ENCODE measurements around the gene SLC27A1.
"Not testable (repeated sequence)": the region's sequence is repeated elsewhere in the genome, so short reads cannot be mapped to it uniquely, and the experiment has no call there.

SLC27A1 gene

DNA sequence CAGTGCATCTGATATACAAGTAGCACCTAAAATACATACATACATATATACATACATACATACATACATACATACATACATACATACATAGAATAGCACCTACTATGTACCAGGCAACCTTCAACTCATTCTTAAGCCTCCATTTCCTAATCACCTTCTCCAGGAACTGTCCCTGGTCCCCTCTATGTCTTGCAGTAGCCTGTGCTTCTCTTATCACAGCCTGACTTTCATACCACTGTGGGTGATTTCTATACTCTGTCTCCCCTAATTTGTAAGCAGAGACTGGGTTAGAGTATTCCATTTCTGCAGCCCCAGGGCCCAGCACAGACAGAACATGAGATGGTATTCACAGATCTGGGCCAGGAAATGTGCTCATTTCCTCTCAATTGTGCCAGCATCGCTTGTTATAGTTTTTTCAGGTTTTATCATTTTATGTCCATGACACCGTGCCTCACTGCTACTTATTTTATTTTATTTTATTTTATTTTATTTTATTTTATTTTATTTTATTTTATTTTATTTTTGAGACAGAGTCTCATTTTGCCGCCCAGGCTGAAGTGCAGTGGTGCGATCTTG lies 70.9 kb downstream of the SLC27A1 start:
- no peak for DNase-seq

DNA sequence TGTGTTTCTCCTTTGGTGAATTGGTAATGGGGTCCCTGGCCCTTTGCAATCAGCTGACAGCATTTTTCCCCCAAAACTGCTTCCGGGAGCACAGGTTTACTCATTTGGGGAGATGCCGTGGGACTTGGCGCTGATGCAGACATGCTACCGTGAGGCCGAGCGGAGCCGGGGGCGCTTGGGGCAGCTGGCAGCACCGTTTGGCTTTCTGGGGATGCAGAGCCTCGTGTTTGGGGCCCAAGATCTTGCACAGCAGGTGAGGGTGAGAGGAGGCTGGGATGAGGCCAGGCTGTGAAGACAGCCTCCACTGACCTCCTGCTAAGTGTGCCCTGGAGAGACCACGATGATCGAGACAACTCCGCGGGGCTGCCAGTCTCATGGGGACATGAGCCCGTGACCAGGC lies 71.7 kb downstream of the SLC27A1 start:
- no peak for DNase-seq

DNA sequence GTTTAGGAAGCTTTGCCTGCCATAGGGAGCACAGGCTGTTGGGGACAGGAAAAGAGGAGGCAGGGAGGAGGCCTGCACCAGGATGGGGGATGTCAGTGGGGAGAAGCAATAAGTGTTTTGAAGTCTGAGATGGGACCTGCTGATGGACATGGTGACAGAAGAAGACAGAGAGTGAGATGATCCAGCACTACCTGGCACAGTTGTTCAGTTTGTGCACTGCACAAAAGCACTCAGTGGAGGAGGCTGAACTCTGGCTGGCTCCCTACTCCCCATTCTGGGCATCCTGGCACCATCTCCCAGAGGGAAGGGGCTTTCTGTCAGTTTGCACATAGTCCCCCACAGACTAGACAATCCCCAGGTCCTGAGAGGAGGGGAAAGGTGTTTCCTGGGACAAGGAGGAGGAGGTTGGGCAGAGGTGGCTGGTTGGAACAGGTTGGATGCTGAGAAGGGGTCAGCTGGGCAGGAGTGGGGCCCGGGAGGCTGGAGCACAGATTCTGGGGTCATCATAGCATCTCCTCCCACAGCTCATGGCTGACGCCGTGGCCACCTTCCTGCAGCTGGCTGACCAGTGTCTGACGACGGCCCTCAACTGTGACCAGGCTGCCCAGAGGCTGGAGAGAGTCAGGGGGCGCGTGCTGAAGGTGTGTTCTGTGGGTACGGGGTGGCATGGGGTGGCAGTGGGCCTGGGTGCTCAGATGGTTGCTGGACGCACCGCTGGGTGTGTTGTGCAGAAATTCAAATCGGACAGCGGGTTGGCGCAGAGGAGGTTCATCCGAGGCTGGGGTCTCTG lies 72.7 kb downstream of the SLC27A1 start:
- no peak for DNase-seq

DNA sequence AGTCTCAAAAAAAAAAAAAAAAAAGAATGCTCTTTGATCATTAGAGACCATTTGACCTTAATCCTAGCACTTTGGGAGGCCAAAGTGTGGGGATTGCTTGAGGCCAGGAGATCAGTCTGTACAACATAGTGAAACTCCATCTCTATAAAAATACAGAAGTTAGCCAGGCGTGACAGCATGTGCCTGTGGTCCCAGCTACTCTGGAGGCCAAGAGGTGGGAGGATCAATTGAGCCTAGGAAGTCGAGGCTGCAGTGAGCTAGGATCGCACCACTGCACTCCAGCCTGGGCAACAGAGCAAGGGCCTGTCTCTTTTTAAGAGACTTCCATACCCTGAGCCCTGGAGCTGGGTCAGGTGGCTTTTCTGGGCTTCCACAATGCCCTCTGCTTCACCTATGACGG lies 73.7 kb downstream of the SLC27A1 start:
- no peak for DNase-seq

DNA sequence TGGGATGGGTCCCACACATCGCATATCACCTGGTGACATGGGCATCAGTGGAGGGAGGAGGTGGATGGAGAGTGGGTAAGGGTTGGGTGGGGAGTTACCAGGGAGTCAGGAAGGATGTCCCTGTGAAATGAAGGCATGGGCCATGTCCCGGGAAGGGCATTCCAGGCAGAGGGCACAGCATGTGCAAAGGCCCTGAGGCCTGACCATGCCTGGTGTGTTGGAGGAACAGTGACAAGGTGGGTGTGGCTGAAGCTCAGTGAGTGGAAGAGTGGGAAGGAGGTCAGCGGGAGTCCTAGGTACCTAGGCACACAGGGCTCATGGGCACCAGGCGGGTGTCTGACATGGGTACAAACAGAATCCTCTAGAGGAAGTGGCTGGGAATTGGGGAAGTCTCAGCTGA lies 74.1 kb downstream of the SLC27A1 start:
- DNase-seq = no peak

DNA sequence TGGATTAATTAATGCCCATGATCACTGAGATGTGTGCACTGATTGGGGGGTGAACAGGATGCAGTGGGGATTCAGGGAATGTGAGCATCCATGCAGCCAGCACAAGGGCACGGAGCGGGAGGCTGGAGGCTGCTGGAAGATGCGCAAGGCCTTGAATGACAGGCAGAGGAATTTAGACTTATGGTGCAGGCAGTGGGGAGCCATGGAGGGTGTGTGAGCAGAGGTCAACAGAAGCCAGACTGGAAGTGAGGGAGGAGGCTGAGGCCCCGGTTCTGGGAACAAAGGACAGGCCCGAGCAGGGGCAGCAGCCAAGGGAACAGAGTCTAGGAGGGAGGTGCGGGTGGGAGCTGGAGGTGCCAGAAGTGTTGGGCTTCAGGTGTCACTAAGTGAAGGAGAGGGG lies 77.8 kb downstream of the SLC27A1 start:
- no peak for DNase-seq

DNA sequence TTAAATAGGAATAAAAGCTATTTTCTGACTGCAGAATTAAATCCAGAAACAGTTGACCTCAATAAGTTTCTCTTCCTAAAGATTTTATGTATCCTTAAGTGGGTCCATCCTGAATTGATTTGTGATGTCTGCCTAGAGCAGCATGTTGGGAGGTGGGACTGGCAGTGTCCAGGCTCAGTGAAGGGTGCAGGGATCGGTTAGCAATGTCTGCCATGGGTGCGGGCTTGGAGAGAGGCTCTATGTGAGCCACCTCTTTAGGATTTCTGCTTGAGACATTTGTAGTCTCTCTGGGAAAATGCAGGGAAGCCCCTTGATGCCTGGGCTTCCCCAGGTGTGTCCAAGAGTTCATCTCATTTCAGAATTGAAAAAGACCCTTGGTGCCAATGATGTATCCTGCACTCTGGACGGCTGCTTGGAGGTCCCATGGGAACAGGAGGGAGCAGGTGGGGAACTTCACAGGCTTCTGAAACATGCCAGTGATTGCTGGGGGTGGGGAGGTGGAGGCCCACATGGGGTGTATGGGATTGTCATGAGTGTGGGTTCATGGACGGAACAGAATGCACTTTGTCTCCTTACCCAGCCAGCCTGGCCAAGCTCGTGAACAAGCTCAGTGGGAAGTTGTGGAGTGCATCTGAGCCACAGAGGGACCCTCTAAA lies 78.9 kb downstream of the SLC27A1 start:
- DNase-seq = no peak

DNA sequence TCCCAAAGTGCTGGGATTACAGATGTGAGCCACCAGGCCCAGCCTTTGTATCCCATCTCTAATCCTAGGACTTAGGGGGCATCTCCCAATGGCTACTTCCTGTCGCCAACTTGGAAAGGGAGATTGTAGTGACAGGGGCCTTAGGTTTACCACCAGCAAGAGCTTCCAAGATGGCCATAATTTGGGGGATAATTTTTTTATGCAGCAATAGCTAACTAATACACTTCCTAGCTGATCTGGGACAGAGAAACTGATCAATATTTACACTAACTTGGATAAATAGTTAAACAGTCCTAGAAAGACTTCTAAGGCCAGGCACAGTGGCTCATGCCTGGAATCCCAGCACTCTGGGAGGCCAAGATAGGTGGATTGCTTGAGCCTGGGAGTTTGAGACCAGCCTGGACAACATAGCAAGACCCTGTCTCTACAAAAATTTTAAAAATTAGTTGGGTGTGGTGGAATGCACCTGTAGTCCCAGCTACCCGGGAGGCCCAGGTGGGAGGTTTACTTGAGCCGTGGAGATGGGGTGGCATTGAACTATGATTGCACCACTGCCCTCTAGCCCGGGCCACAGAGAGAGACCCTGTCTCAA lies 79.8 kb downstream of the SLC27A1 start:
- DNase-seq = no peak

DNA sequence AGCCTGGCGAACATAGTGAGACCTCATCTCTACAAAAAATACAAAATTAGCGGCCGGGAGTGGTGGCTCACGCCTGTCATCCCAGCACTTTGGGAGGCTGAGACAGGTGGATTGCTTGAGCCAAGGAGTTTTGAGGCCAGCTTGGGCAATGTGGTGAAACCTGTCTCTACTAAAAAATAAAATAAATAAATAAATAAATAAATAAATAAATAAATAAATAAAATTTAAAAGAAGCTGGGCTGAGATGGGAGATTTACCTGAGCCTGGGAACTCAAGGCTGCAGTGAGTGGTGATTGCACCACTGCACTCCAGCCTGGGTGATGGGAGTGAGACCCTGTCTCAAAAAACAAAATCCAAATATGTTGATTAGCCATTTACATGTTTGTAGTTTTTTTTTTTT lies 82.4 kb downstream of the SLC27A1 start:
- not testable (repeated sequence) for DNase-seq

DNA sequence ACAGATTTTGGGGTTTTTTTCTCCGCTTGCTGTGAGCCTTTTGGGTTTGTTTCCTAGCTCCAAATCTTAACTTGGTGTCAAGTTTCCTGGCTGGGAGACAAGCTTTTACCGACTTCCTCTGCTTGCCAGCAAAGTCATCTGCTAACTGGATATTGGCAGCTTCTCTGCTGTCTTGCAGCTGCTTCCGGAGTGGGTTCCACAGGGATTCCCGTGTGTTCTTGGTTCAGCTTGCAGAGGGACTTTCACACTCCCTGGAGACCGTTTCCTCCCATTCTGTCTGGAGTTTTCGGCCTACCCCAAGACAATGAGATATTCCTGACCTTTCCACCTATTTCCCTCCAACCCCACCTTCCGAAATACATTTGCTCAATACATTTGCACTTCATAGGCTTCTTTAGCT lies 82.9 kb downstream of the SLC27A1 start:
- no peak for DNase-seq

DNA sequence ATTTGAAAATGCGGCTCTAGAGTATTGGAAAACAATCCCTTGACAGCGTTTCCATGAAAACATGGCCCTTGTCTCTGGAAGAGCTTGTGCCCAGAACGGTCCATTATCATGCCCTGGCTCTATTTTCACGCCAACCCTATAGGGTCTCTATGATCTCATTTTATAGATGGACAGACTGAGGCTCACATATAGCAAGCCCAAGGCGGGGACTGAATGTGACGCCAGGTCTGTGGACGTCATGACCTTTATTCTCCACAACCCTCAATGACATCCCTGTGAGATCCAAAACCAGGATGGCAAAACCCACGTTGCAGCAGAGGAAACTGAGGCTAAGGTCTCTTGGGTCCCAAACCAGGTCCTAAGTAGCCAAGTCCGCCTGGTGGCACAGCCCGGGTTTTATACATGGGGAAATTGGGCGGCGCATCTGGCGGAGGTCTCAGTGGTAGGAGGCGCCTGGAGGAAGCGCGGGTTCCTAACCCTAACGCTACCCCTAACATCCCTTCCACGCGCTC lies 84.7 kb downstream of the SLC27A1 start:
- no peak for DNase-seq

DNA sequence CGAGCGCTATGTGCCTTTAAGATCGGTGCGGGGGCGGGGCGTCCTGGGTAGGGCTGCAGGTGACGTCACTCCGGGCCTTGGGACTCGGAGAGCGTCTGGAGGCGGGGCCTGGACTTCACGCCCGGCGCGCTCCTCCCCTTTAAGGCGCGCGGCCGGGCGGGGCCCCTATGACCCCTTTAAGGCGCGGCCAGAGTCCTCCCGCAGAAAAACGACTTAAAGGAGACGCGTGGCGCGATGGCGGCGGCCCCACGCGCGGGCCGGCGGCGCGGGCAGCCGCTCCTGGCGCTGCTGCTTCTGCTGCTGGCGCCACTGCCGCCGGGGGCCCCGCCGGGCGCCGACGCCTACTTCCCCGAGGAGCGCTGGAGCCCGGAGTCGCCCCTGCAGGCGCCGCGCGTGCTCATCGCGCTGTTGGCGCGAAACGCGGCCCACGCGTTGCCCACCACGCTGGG lies 85.2 kb downstream of the SLC27A1 start, which contains the start of gene COLGALT1:
Gene COLGALT1, plus strand, starts transcription at position 170 of the 449 bp plus-strand sequence. Its CDS starts 65 bp downstream, at position 235.
- peak; percentile 98 for DNase-seq

All from activated gamma-delta T cell treated with Interleukin-2 at 50 U/mL for 16 hours (primary cell).